ENCODE results near the gene GIPC2. TPM values are rescaled to one million over a fixed set of nuclear protein-coding genes. Genes with fewer than 3 reads are reported as not detected.

The GIPC2 gene
- total RNA-seq, 6 donors from 2014 or later: 0.33 to 4.1 (median 1.8) TPM

GRCh38 chr1:78089010-78089409 is 43.2 kb downstream of the GIPC2 start:
- no peak for DNase-seq
- TF ChIP-seq CTCF (IDR thresholded peaks at IDR 0.05) (no peak), POLR2AphosphoS5 (IDR thresholded peaks at IDR 0.05) (no peak), POLR2A (IDR thresholded peaks at IDR 0.05) (no peak), EP300 (IDR thresholded peaks at IDR 0.05) (no peak)
- WGBS, 2 donors: 92 to 99% methylated on average over 3 of the region's 3 CpGs

GRCh38 chr1:78090472-78091133 is 44.8 kb downstream of the GIPC2 start:
- no peaks in the 10 kb centered on the region for H3K36me3 ChIP-seq
- ATAC-seq (ENCODE audit: low FRiP score in 2 of 2) (no peak), DNase-seq (no peak)
- TF ChIP-seq POLR2AphosphoS5 (IDR thresholded peaks at IDR 0.05) (no peak), POLR2A (IDR thresholded peaks at IDR 0.05) (no peak), CTCF (IDR thresholded peaks at IDR 0.05) (no peak), EP300 (IDR thresholded peaks at IDR 0.05) (no peak)
- peaks cover 0 to 7% (median 0%) of the 10 kb centered on the region in 4 donors for H3K4me1 ChIP-seq
- WGBS, 2 donors: 83 to 85% methylated on average over 3 of the region's 3 CpGs
- H3K4me3 ChIP-seq: no peak overlapping the region
- H3K27ac ChIP-seq: no peak overlapping the region
- H3K9me3 ChIP-seq: peaks cover 0 to 16% (median 14%) of the 10 kb centered on the region in 4 donors
- H3K27me3 ChIP-seq: no peaks in the 10 kb centered on the region

More at GRCh38 chr1:78089010-78089409, 43.2 kb downstream of the GIPC2 start:
- no peaks in the 10 kb centered on the region for H3K36me3 ChIP-seq
- no peak for ATAC-seq (ENCODE audit: low FRiP score in 2 of 2)
- no peak overlapping the region for H3K4me3 ChIP-seq
- no peaks in the 10 kb centered on the region for H3K4me1 ChIP-seq
- no peak overlapping the region for H3K27ac ChIP-seq
- no peaks in the 10 kb centered on the region for H3K27me3 ChIP-seq
- H3K9me3 ChIP-seq: peaks cover 0 to 16% (median 14%) of the 10 kb centered on the region in 4 donors

GRCh38 chr1:78091215-78091813 is 45.5 kb downstream of the GIPC2 start:
- Histone ChIP-seq H3K9me3 (peaks cover 0 to 13% (median 11%) of the 10 kb centered on the region in 4 donors), H3K36me3 (no peaks in the 10 kb centered on the region), H3K4me3 (no peak overlapping the region), H3K4me1 (peaks cover 0 to 10% (median 0%) of the 10 kb centered on the region in 4 donors), H3K27ac (no peak overlapping the region), H3K27me3 (no peaks in the 10 kb centered on the region)
- ATAC-seq (ENCODE audit: low FRiP score in 2 of 2) (no peak), DNase-seq (peak in 1 of 2 donors; percentile 67)
- no peak for TF ChIP-seq CTCF (IDR thresholded peaks at IDR 0.05)
- TF ChIP-seq POLR2AphosphoS5 (IDR thresholded peaks at IDR 0.05): no peak
- no peak for TF ChIP-seq POLR2A (IDR thresholded peaks at IDR 0.05)
- TF ChIP-seq EP300 (IDR thresholded peaks at IDR 0.05): no peak
- WGBS, 2 donors: 90 to 91% methylated on average over 18 of the region's 18 CpGs

- WGBS, 2 donors: 88 to 92% methylated on average over 3 of the region's 3 CpGs
- Histone ChIP-seq H3K9me3 (peaks cover 0 to 7% (median 5%) of the 10 kb centered on the region in 4 donors), H3K4me1 (peaks cover 0 to 10% (median 0%) of the 10 kb centered on the region in 4 donors), H3K27me3 (no peaks in the 10 kb centered on the region), H3K36me3 (no peaks in the 10 kb centered on the region), H3K27ac (no peak overlapping the region), H3K4me3 (no peak overlapping the region)
- no peak for ATAC-seq (ENCODE audit: low FRiP score in 2 of 2)
- TF ChIP-seq CTCF (IDR thresholded peaks at IDR 0.05) (no peak), POLR2A (IDR thresholded peaks at IDR 0.05) (no peak), EP300 (IDR thresholded peaks at IDR 0.05) (no peak), POLR2AphosphoS5 (IDR thresholded peaks at IDR 0.05) (no peak)
- no peak for DNase-seq
These were observed 46.1 kb downstream of the GIPC2 start for GRCh38 chr1:78091886-78092285.
